WTC11 (cell line): ENCODE results near the gene COL25A1. TPM values are rescaled to one million over a fixed set of nuclear protein-coding genes. Genes with fewer than 3 reads are reported as not detected.

ENCODE experiments used
- ATAC-seq: fragments of 200-7000 bp; cut with Tn5 transposase; 2 replicates; pipeline ENCODE4 v1.10.0; 2021; ENCODE audit warnings: mild to moderate bottlenecking, moderate library complexity
- CTCF ChIA-PET: fragments of 300-600 bp; sonication (Branson Sonifier 250); formaldehyde crosslinking; loops from one replicate; lab custom pipeline; 2021; ENCODE audit warnings: antibody characterized with exemption; lab: Charles Lee
- POLR2A ChIA-PET: fragments of 350-600 bp; sonication (Branson Sonifier 250); formaldehyde crosslinking; loops from one replicate; lab custom pipeline; 2021; ENCODE audit warnings: antibody characterized with exemption; lab: Charles Lee
- DNase-seq: peaks from one replicate; pipeline ENCODE4 v3.0.0; 2021; ENCODE audit warnings: low spot score
- H3K27ac Mint-ChIP-seq: 2 replicates; pipeline ENCODE4 v1.8.0; 2021; ENCODE audit warnings: mixed read lengths
- H3K27me3 Mint-ChIP-seq: 2 replicates; pipeline ENCODE4 v1.8.0; 2021; ENCODE audit warnings: low read depth, mild to moderate bottlenecking, moderate library complexity, mixed read lengths
- H3K36me3 Mint-ChIP-seq: 2 replicates; pipeline ENCODE4 v1.8.0; 2021; ENCODE audit warnings: mixed read lengths
- H3K4me1 Mint-ChIP-seq: 2 replicates; pipeline ENCODE4 v1.8.0; 2022; ENCODE audit warnings: mixed read lengths
- H3K4me3 Mint-ChIP-seq: 2 replicates; pipeline ENCODE4 v1.8.0; 2021; ENCODE audit warnings: mild to moderate bottlenecking, moderate library complexity, mixed read lengths
- H3K9me3 Mint-ChIP-seq: 2 replicates; pipeline ENCODE4 v1.8.0; 2021; ENCODE audit warnings: mixed read lengths
- E2F1 ChIP-seq: sonication (generic); formaldehyde crosslinking; IDR thresholded peaks from 2 replicates; pipeline ENCODE4 v1.8.0; 2022; ENCODE audit warnings: mild to moderate bottlenecking, missing genetic modification reagents
- E2F5 ChIP-seq: sonication (generic); formaldehyde crosslinking; IDR thresholded peaks from 2 replicates; pipeline ENCODE4 v1.8.1; 2022; ENCODE audit warnings: mild to moderate bottlenecking, moderate library complexity, missing genetic modification reagents
- ETV6 ChIP-seq: sonication (generic); formaldehyde crosslinking; IDR thresholded peaks from 2 replicates; pipeline ENCODE4 v1.8.1; 2022; ENCODE audit warnings: mild to moderate bottlenecking, missing genetic modification reagents
- FOXP4 ChIP-seq: sonication (generic); formaldehyde crosslinking; IDR thresholded peaks from 2 replicates; pipeline ENCODE4 v1.8.0; 2022; ENCODE audit warnings: mild to moderate bottlenecking, missing genetic modification reagents
- NFE2L1 ChIP-seq: sonication (generic); formaldehyde crosslinking; IDR thresholded peaks from 2 replicates; pipeline ENCODE4 v1.8.1; 2023; ENCODE audit warnings: missing genetic modification reagents
- NFYB ChIP-seq: sonication (generic); formaldehyde crosslinking; conservative IDR thresholded peaks from 2 replicates; pipeline ENCODE4 v1.8.0; 2022; ENCODE audit warnings: low read depth, missing genetic modification reagents
- PRRX2 ChIP-seq: fragments of 250-450 bp; sonication (Bioruptor Pico); IDR thresholded peaks from 2 replicates; pipeline ENCODE4 v1.8.0; 2021; ENCODE audit warnings: mild to moderate bottlenecking
- RELA ChIP-seq: sonication (generic); formaldehyde crosslinking; IDR thresholded peaks from 2 replicates; pipeline ENCODE4 v1.8.1; 2022; ENCODE audit warnings: missing genetic modification reagents, mild to moderate bottlenecking, borderline replicate concordance
- SP1 ChIP-seq: sonication (generic); formaldehyde crosslinking; conservative IDR thresholded peaks from 2 replicates; pipeline ENCODE4 v1.8.1; 2022; ENCODE audit warnings: missing genetic modification reagents
- ZMAT4 ChIP-seq: fragments of 250-450 bp; sonication (Bioruptor Pico); IDR thresholded peaks from 2 replicates; pipeline ENCODE4 v1.9.0; 2021; ENCODE audit warnings: mild to moderate bottlenecking
- ZNF138 ChIP-seq: sonication (generic); formaldehyde crosslinking; conservative IDR thresholded peaks from 2 replicates; pipeline ENCODE4 v1.8.1; 2022; ENCODE audit warnings: mild to moderate bottlenecking, moderate library complexity, missing genetic modification reagents
- ZNF317 ChIP-seq: sonication (generic); formaldehyde crosslinking; IDR thresholded peaks from 2 replicates; pipeline ENCODE4 v1.8.1; 2023; ENCODE audit warnings: low read depth, mild to moderate bottlenecking, moderate library complexity, missing genetic modification reagents, borderline replicate concordance
- total RNA-seq: library from RNA; stranded (reverse); gene quantifications from 3 replicates; pipeline ENCODE4 v1.2.3, GENCODE V29; 2021
- TF ChIP-seq, protein P1 (sequence below): fragments of 250-450 bp; sonication (Bioruptor Pico); IDR thresholded peaks from 2 replicates; pipeline ENCODE4 v2.1.2; 2022; ENCODE audit warnings: mild to moderate bottlenecking, moderate library complexity
- TF ChIP-seq, protein P2 (sequence below): sonication (generic); formaldehyde crosslinking; IDR thresholded peaks from 2 replicates; pipeline ENCODE4 v1.8.0; 2023; ENCODE audit warnings: missing genetic modification reagents
- TF ChIP-seq, protein P3 (sequence below): sonication (generic); formaldehyde crosslinking; IDR thresholded peaks from 2 replicates; pipeline ENCODE4 v1.8.0; 2022; ENCODE audit warnings: mild to moderate bottlenecking, missing genetic modification reagents

COL25A1 gene
- total RNA-seq, 1 experiment from 2014 or later: 6.6 TPM

DNA sequence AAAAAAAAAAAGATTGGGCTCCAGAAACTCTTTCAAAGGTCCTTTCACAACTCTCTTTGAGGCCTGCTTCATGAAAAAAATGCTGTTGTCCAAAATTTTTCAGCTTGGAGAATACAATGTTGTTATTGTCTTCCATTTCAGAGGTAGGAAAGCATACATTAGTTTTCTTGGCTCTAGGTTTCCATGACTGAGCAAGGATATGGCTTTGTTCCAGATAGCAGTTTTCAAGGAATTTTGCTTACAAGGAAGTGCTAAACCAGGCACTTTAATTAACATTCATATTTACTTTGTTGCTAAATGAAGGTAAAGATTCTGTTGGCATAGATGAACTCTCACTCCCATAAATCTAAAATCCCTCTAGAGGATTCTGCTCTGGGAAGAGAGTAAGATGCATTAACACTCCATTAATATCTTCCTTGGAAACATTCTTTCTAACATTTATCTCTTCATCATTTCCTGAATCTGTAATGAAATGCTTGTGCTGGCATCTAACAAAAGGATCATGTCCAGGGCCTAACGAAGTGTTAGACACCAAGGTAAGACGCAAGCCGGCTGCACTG is 118.4 kb downstream of the COL25A1 start (continued):
- TF ChIP-seq SP1 (CRISPR knock-in tag) (no peak), FOXP4 (CRISPR knock-in tag) (no peak), ZNF317 (CRISPR knock-in tag) (no peak), ETV6 (no peak), E2F5 (CRISPR knock-in tag) (no peak)
- TF ChIP-seq, protein P1, sequence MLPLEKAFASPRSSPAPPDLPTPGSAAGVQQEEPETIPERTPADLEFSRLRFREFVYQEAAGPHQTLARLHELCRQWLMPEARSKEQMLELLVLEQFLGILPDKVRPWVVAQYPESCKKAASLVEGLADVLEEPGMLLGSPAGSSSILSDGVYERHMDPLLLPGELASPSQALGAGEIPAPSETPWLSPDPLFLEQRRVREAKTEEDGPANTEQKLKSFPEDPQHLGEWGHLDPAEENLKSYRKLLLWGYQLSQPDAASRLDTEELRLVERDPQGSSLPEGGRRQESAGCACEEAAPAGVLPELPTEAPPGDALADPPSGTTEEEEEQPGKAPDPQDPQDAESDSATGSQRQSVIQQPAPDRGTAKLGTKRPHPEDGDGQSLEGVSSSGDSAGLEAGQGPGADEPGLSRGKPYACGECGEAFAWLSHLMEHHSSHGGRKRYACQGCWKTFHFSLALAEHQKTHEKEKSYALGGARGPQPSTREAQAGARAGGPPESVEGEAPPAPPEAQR (CRISPR knock-in tag): no peak
- TF ChIP-seq, protein P2, sequence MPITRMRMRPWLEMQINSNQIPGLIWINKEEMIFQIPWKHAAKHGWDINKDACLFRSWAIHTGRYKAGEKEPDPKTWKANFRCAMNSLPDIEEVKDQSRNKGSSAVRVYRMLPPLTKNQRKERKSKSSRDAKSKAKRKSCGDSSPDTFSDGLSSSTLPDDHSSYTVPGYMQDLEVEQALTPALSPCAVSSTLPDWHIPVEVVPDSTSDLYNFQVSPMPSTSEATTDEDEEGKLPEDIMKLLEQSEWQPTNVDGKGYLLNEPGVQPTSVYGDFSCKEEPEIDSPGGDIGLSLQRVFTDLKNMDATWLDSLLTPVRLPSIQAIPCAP (CRISPR knock-in tag): no peak
- TF ChIP-seq, protein P3, sequence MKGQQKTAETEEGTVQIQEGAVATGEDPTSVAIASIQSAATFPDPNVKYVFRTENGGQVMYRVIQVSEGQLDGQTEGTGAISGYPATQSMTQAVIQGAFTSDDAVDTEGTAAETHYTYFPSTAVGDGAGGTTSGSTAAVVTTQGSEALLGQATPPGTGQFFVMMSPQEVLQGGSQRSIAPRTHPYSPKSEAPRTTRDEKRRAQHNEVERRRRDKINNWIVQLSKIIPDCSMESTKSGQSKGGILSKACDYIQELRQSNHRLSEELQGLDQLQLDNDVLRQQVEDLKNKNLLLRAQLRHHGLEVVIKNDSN (CRISPR knock-in tag): no peak
- TF ChIP-seq, all 79 proteins: peak for 0

DNA sequence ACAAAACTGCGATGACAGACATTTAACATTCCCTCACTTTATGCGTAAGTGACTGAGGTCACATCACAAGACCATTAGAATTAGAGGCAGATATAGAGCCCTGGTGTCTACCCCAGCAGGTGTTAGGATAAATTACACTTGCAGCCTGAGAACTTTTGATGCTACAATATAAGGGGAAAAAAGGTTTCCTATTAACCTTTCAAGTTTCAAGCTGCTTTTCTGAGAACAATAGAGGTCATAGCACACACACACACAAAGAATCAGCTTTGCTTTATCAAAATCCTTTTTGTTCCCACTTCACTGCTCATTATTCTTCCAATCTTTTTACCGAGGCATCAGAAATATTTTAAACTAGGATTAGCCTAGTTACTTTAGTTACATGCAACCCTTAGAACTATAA is 119.8 kb downstream of the COL25A1 start:
- ATAC-seq: no peak
- ChIA-PET POLR2A (no interaction called here), CTCF (no interaction called here)
- TF ChIP-seq E2F1 (CRISPR knock-in tag): no peak
- TF ChIP-seq FOXP4 (CRISPR knock-in tag): no peak
- TF ChIP-seq RELA (CRISPR knock-in tag): no peak
- no peak for TF ChIP-seq NFYB
- no peak for TF ChIP-seq PRRX2 (CRISPR knock-in tag)
- Mint-ChIP-seq H3K27ac (no peak overlapping the region), H3K4me3 (no peak overlapping the region), H3K27me3 (peaks cover 10% of the 10 kb centered on the region), H3K36me3 (peaks cover 10% of the 10 kb centered on the region), H3K9me3 (peaks cover 8% of the 10 kb centered on the region), H3K4me1 (peaks cover 55% of the 10 kb centered on the region)
- DNase-seq: no peak

GRCh38 chr4:109179061-109179460 is 123.4 kb downstream of the COL25A1 start:
- Mint-ChIP-seq H3K4me3 (no peak overlapping the region), H3K27ac (no peak overlapping the region), H3K27me3 (no peaks in the 10 kb centered on the region; the same call in 1 of the 2 replicates), H3K9me3 (no peaks in the 10 kb centered on the region), H3K4me1 (peaks cover 36% of the 10 kb centered on the region), H3K36me3 (no peaks in the 10 kb centered on the region)
- no peak for DNase-seq
- TF ChIP-seq ZMAT4 (no peak), ZNF138 (CRISPR knock-in tag) (no peak), NFE2L1 (CRISPR knock-in tag) (no peak)
- ChIA-PET POLR2A (no interaction called here), CTCF (no interaction called here)
- ATAC-seq: no peak
